ENCODE results near the gene CXCL6. TPM values are rescaled to one million over a fixed set of nuclear protein-coding genes. Genes with fewer than 3 reads are reported as not detected.

CXCL6 gene
- total and polyA plus RNA-seq, 2 experiments from 2014 or later: not detected

GRCh38 chr4:73841243-73841925 lies 4.9 kb downstream of the CXCL6 start:
- H3K4me3 ChIP-seq: no peak overlapping the region
- no peaks in the 10 kb centered on the region for H3K36me3 ChIP-seq
- no peak overlapping the region for H3K27ac ChIP-seq
- H3K27me3 ChIP-seq: peaks cover 32% of the 10 kb centered on the region
- H3K4me1 ChIP-seq (ENCODE audit: low read depth): no peaks in the 10 kb centered on the region
- H3K9me3 ChIP-seq (ENCODE audit: low read depth): no peaks in the 10 kb centered on the region
- DNase-seq (ENCODE audit: low read depth in 1 of 2, low spot score in 1 of 2): peak in 1 of 2 donors; percentile 48
- no peak for TF ChIP-seq CTCF (IDR thresholded peaks at IDR 0.05; ENCODE audit: low read depth, low read length)

- Histone ChIP-seq H3K36me3 (no peaks in the 10 kb centered on the region), H3K9me3 (ENCODE audit: low read depth) (no peaks in the 10 kb centered on the region), H3K4me1 (ENCODE audit: low read depth) (no peaks in the 10 kb centered on the region), H3K4me3 (no peak overlapping the region), H3K27me3 (peaks cover 22% of the 10 kb centered on the region), H3K27ac (no peak overlapping the region)
- no peak for DNase-seq (ENCODE audit: low read depth in 1 of 2, low spot score in 1 of 2)
- no peak for TF ChIP-seq CTCF (IDR thresholded peaks at IDR 0.05; ENCODE audit: low read depth, low read length)
Measured at GRCh38 chr4:73842696-73843095, 6.2 kb downstream of the CXCL6 start.

GRCh38 chr4:73843369-73843768 lies 6.9 kb downstream of the CXCL6 start:
- Histone ChIP-seq H3K4me1 (ENCODE audit: low read depth) (no peaks in the 10 kb centered on the region), H3K27ac (no peak overlapping the region), H3K36me3 (no peaks in the 10 kb centered on the region), H3K27me3 (peaks cover 22% of the 10 kb centered on the region), H3K4me3 (no peak overlapping the region), H3K9me3 (ENCODE audit: low read depth) (no peaks in the 10 kb centered on the region)
- DNase-seq (ENCODE audit: low read depth in 1 of 2, low spot score in 1 of 2): no peak
- no peak for TF ChIP-seq CTCF (IDR thresholded peaks at IDR 0.05; ENCODE audit: low read depth, low read length)

DNA sequence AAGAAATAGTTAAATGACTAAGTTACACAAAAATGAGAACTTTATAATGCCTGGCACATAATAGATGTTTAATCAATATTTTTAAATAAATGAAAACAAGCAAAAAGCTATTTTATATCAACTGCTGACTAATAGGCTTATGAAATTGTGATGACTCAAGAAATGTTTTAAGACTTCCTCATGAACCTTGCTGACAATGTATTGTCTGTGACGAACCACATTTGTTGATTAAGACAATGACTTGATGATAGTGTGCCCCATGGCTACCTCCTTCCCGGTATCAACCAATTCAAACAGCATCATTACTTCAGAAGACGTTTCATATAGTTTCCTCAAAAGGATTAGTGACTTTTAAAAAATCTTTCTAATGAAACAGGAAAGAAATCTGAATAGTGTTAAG lies 7.9 kb downstream of the CXCL6 start:
- Histone ChIP-seq H3K27me3 (peaks cover 19% of the 10 kb centered on the region), H3K4me1 (ENCODE audit: low read depth) (no peaks in the 10 kb centered on the region), H3K9me3 (ENCODE audit: low read depth) (no peaks in the 10 kb centered on the region), H3K27ac (no peak overlapping the region), H3K4me3 (no peak overlapping the region), H3K36me3 (no peaks in the 10 kb centered on the region)
- peak in 1 of 2 donors; percentile 70 for DNase-seq (ENCODE audit: low read depth in 1 of 2, low spot score in 1 of 2)
- TF ChIP-seq CTCF (IDR thresholded peaks at IDR 0.05; ENCODE audit: low read depth, low read length): no peak

- Histone ChIP-seq H3K27me3 (peaks cover 16% of the 10 kb centered on the region), H3K36me3 (no peaks in the 10 kb centered on the region)
Measured at GRCh38 chr4:73844806-73845205, 8.3 kb downstream of the CXCL6 start.

More at GRCh38 chr4:73844806-73845205, 8.3 kb downstream of the CXCL6 start:
- DNase-seq (ENCODE audit: low read depth in 1 of 2, low spot score in 1 of 2): no peak
- Histone ChIP-seq H3K9me3 (ENCODE audit: low read depth) (no peaks in the 10 kb centered on the region), H3K27ac (no peak overlapping the region), H3K4me3 (no peak overlapping the region), H3K4me1 (ENCODE audit: low read depth) (no peaks in the 10 kb centered on the region)
- no peak for TF ChIP-seq CTCF (IDR thresholded peaks at IDR 0.05; ENCODE audit: low read depth, low read length)

Measured in cardiac muscle cell (in vitro differentiated cells and primary cell).